H1 (cell line): ENCODE measurements around the gene ALG6. TPM values are rescaled to one million over a fixed set of nuclear protein-coding genes. Genes with fewer than 3 reads are reported as not detected.

Source experiments
- CTCF ChIA-PET: fragments of 300-600 bp; sonication (Branson Sonifier 250); formaldehyde crosslinking; loops from one replicate; lab custom pipeline; 2021; ENCODE audit not compliant: partially characterized antibody; lab: Charles Lee
- POLR2A ChIA-PET: fragments of 300-600 bp; sonication (Branson Sonifier 250); formaldehyde crosslinking; loops from one replicate; lab custom pipeline; 2021; ENCODE audit warnings: inconsistent platforms; ENCODE audit not compliant: partially characterized antibody; lab: Charles Lee
- DNase-seq, 2 experiments: peaks; one replicate each; pipeline versions ENCODE4 v3.0.0 to v3.0.0-alpha.2; 2010 to 2022; ENCODE audit warnings: low spot score in 2 of 2, low read depth in 1 of 2, mixed read lengths in 1 of 2
- FAIRE-seq: peaks from 2 replicates; lab custom pipeline; 2011; peaks lifted over from hg19 to GRCh38; lab: Jason Lieb, UNC
- H2AFZ ChIP-seq: 2 replicates; pipeline ENCODE4 v1.8.1; 2012; ENCODE audit warnings: low read length, inconsistent platforms
- H2AK5ac ChIP-seq: 2 replicates; pipeline ENCODE4 v1.6.1; 2013; ENCODE audit warnings: low read depth, low read length
- H2BK120ac ChIP-seq: replicated peaks from 2 replicates; pipeline ENCODE3; 2013; ENCODE audit warnings: low read depth, low read length, inconsistent platforms
- H2BK12ac ChIP-seq: 2 replicates; pipeline ENCODE4 v1.6.1; 2013; ENCODE audit warnings: low read depth, low read length
- H2BK15ac ChIP-seq: 2 replicates; pipeline ENCODE4 v1.6.1; 2013; ENCODE audit warnings: low read length
- H2BK20ac ChIP-seq: 2 replicates; pipeline ENCODE4 v1.6.1; 2013; ENCODE audit warnings: low read length
- H2BK5ac ChIP-seq: 2 replicates; pipeline ENCODE4 v1.6.1; 2013; ENCODE audit warnings: low read depth, low read length
- H3K14ac ChIP-seq: 2 replicates; pipeline ENCODE4 v1.6.1; 2013; ENCODE audit warnings: inconsistent platforms; ENCODE audit not compliant: insufficient read length
- H3K18ac ChIP-seq: 2 replicates; pipeline ENCODE4 v1.6.1; 2013; ENCODE audit warnings: low read length; ENCODE audit errors: extremely low read depth
- H3K23ac ChIP-seq: 2 replicates; pipeline ENCODE4 v1.6.1; 2013; ENCODE audit warnings: inconsistent platforms; ENCODE audit not compliant: insufficient read length
- H3K23me2 ChIP-seq: 2 replicates; pipeline ENCODE4 v1.6.1; 2013; ENCODE audit warnings: low read depth, low read length
- H3K27ac ChIP-seq: 2 replicates; pipeline ENCODE4 v1.6.1; 2011; ENCODE audit warnings: low read depth, low read length, inconsistent platforms
- H3K27me3 ChIP-seq, 4 experiments: replicated peaks in 1 of 4; 1 replicate in 1 of 4; 2 replicates in 3 of 4; pipeline versions ENCODE4 v1.6.1 to v1.8.1; 2011 to 2013; ENCODE audit warnings: low read length in 3 of 4, mild to moderate bottlenecking in 3 of 4, inconsistent platforms in 2 of 4, mixed read lengths in 2 of 4, moderate library complexity in 1 of 4; ENCODE audit not compliant: control insufficient read depth in 3 of 4, insufficient read depth in 3 of 4; ENCODE audit errors: extremely low read depth in 1 of 4
- H3K36me3 ChIP-seq, 4 experiments: 2 replicates each; pipeline versions ENCODE4 v1.6.1 to v1.8.1; 2011 to 2013; ENCODE audit warnings: mild to moderate bottlenecking in 4 of 4, low read length in 3 of 4, moderate library complexity in 2 of 4, control low read depth in 1 of 4, inconsistent platforms in 1 of 4; ENCODE audit not compliant: insufficient read depth in 4 of 4, control insufficient read depth in 2 of 4
- H3K4ac ChIP-seq: replicated peaks from 2 replicates; pipeline ENCODE3; 2013; ENCODE audit warnings: low read length, low read depth, mixed read lengths, inconsistent platforms; ENCODE audit not compliant: insufficient read length
- H3K4me1 ChIP-seq, 4 experiments: replicated peaks in 1 of 4; 1 replicate in 1 of 4; 2 replicates in 3 of 4; pipeline versions ENCODE4 v1.6.1 to v1.8.1; 2011 to 2013; ENCODE audit warnings: low read length in 3 of 4, inconsistent platforms in 2 of 4, mixed read lengths in 1 of 4; ENCODE audit not compliant: insufficient read depth in 4 of 4, control insufficient read depth in 3 of 4
- H3K4me2 ChIP-seq, 2 experiments: 2 replicates each; pipeline versions ENCODE4 v1.6.1 to v1.8.1; 2011 to 2013; ENCODE audit warnings: low read depth in 2 of 2, low read length in 2 of 2, control low read depth in 1 of 2, inconsistent platforms in 1 of 2, mild to moderate bottlenecking in 1 of 2; ENCODE audit not compliant: insufficient read depth in 1 of 2
- H3K4me3 ChIP-seq, 4 experiments: fragments of 200-600, 300-600 bp in 1 of 4; sonication (generic), shearing (Covaris generic), sonication (Bioruptor Twin) in 1 of 4; 2 replicates each; pipeline versions ENCODE4 v1.5.1 to v1.8.1; 2011 to 2016; ENCODE audit warnings: low read length in 4 of 4, low read depth in 3 of 4, control low read depth in 2 of 4, inconsistent platforms in 2 of 4, mild to moderate bottlenecking in 2 of 4, mixed read lengths in 1 of 4, moderate library complexity in 1 of 4; ENCODE audit not compliant: insufficient read depth in 2 of 4; ENCODE audit errors: extremely low read depth in 1 of 4
- H3K56ac ChIP-seq: replicated peaks from 2 replicates; pipeline ENCODE3; 2013; ENCODE audit warnings: low read depth, mild to moderate bottlenecking, mixed read lengths, low read length, inconsistent platforms; ENCODE audit not compliant: insufficient read length
- H3K79me1 ChIP-seq: 2 replicates; pipeline ENCODE4 v1.6.1; 2013; ENCODE audit warnings: low read depth, low read length, control low read depth
- H3K79me2 ChIP-seq, 2 experiments: 2 replicates each; pipeline versions ENCODE4 v1.6.1 to v1.8.1; 2012 to 2013; ENCODE audit warnings: low read length in 2 of 2, mild to moderate bottlenecking in 2 of 2, inconsistent platforms in 1 of 2; ENCODE audit not compliant: insufficient read depth in 2 of 2, control insufficient read depth in 1 of 2
- H3K9ac ChIP-seq, 4 experiments: replicated peaks in 1 of 4; 1 replicate in 1 of 4; 2 replicates in 3 of 4; pipeline versions ENCODE4 v1.6.1 to v1.8.1; 2011 to 2013; ENCODE audit warnings: low read depth in 3 of 4, low read length in 3 of 4, control low read depth in 2 of 4, mild to moderate bottlenecking in 2 of 4, moderate library complexity in 2 of 4, inconsistent platforms in 1 of 4; ENCODE audit errors: extremely low read depth in 1 of 4
- H3K9me3 ChIP-seq, 2 experiments: 2 replicates each; pipeline versions ENCODE4 v1.6.1 to v1.8.1; 2012 to 2013; ENCODE audit warnings: mild to moderate bottlenecking in 2 of 2, moderate library complexity in 2 of 2, control low read depth in 1 of 2, inconsistent platforms in 1 of 2, low read depth in 1 of 2, low read length in 1 of 2, mixed read lengths in 1 of 2; ENCODE audit not compliant: insufficient read depth in 2 of 2
- H4K20me1 ChIP-seq, 2 experiments: replicated peaks in 1 of 2; 2 replicates each; pipeline versions ENCODE3 to v1.8.1; 2011 to 2013; ENCODE audit warnings: inconsistent platforms in 2 of 2, low read length in 2 of 2, mild to moderate bottlenecking in 1 of 2; ENCODE audit not compliant: insufficient read depth in 2 of 2, control insufficient read depth in 1 of 2
- H4K5ac ChIP-seq: 2 replicates; pipeline ENCODE4 v1.6.1; 2013; ENCODE audit warnings: low read length, low read depth, mixed read lengths, inconsistent platforms; ENCODE audit not compliant: insufficient read length
- H4K8ac ChIP-seq: 2 replicates; pipeline ENCODE4 v1.8.0; 2013; ENCODE audit warnings: mild to moderate bottlenecking, moderate library complexity, low read length, inconsistent platforms; ENCODE audit not compliant: insufficient read depth; ENCODE audit errors: extremely low read depth
- H4K91ac ChIP-seq: replicated peaks from 2 replicates; pipeline ENCODE3; 2013; ENCODE audit warnings: low read length, mixed read lengths, inconsistent platforms; ENCODE audit not compliant: insufficient read length
- CTBP2 ChIP-seq: IDR thresholded peaks from 2 replicates; pipeline ENCODE4 v1.7.0; 2011; ENCODE audit warnings: borderline replicate concordance, mild to moderate bottlenecking, moderate library complexity, mixed read lengths, low read length; ENCODE audit not compliant: insufficient read depth, insufficient read length
- SP4 ChIP-seq: IDR thresholded peaks from 2 replicates; pipeline ENCODE4 v1.6.1; 2012; ENCODE audit warnings: low read length, inconsistent platforms
- TCF12 ChIP-seq: IDR thresholded peaks from 2 replicates; pipeline ENCODE4 v1.6.1; 2011; ENCODE audit warnings: low read depth, mild to moderate bottlenecking, low read length
- polyA plus RNA-seq, 7 experiments: library from polyadenylated mRNA; depleted of rRNA in 3 of 7; stranded (reverse) in 5 of 7; unstranded in 2 of 7; fragments of >200 nt in 5 of 7; fragments of 200-250 nt in 2 of 7; gene quantifications; 1 replicate in 5 of 7; 2 replicates in 1 of 7; 4 replicates in 1 of 7; pipeline versions ENCODE4 v1.2.1 to v1.2.3, GENCODE V29; 2011 to 2013; ENCODE audit warnings: missing spikeins in 2 of 7, mixed read lengths in 2 of 7
- total RNA-seq: library from RNA; stranded (reverse); fragmentation: NEBNext Ultra II Directional; extraction: Animal tissue kit (Norgen Biotek cat#: 25700); gene quantifications from 2 replicates; pipeline ENCODE4 v1.2.1, GENCODE V29; 2021

ALG6 gene
- total and polyA plus RNA-seq, 2 of the 8 experiments (the other 6 are each of a cell fraction or from before 2014, with no cell fraction given) = 17.8 to 26.8 TPM

DNA sequence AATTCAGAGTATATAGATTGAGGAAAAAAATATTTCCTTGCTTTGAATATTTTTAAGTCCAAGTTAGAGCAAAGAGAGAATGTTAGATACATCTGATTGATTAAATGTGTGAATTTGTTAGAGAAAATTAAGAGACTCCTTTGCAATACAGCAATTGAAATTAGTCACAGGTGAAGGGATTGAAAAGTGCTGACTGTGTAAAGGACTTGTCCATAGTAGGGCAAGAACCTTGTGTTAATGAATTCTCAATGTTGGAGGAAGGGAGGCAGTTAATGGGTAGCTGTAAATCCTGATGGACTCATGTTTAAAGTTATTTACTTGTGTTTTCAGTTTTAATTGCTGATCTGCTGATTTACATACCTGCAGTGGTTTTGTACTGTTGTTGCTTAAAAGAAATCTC is 38.6 kb downstream of the ALG6 start:
- no peak overlapping the region for H3K18ac ChIP-seq
- H3K4me2 ChIP-seq = no peak overlapping the region
- H3K23ac ChIP-seq = no peak overlapping the region
- H3K27me3 ChIP-seq = no peaks in the 10 kb centered on the region
- no peak overlapping the region for H3K56ac ChIP-seq
- CTCF ChIA-PET = interaction anchor here (1.6 to 1.7 kb wide), 2 partner anchors 8 to 15 kb away, joined by 4 to 6 read pairs; no protein-coding TSS in a partner anchor
- POLR2A ChIA-PET = no interaction called here
- no peak overlapping the region for H3K4me3 ChIP-seq
- no peaks in the 10 kb centered on the region for H3K79me2 ChIP-seq
- H3K4ac ChIP-seq = no peak overlapping the region
- no peak overlapping the region for H4K5ac ChIP-seq
- no peak overlapping the region for H2BK20ac ChIP-seq
- H4K20me1 ChIP-seq = no peaks in the 10 kb centered on the region
- no peak overlapping the region for H3K9ac ChIP-seq
- H4K91ac ChIP-seq = no peak overlapping the region
- no peaks in the 10 kb centered on the region for H3K9me3 ChIP-seq
- H2BK15ac ChIP-seq = no peak overlapping the region
- H3K27ac ChIP-seq = no peak overlapping the region
- DNase-seq = no peak
- H2BK5ac ChIP-seq = no peak overlapping the region
- H2AFZ ChIP-seq = no peak overlapping the region
- FAIRE-seq = no peak
- no peaks in the 10 kb centered on the region for H3K36me3 ChIP-seq
- no peaks in the 10 kb centered on the region for H3K79me1 ChIP-seq
- no peak overlapping the region for H4K8ac ChIP-seq
- no peak overlapping the region for H3K14ac ChIP-seq
- no peak overlapping the region for H2AK5ac ChIP-seq
- H2BK12ac ChIP-seq = no peak overlapping the region
- H3K4me1 ChIP-seq = no peaks in the 10 kb centered on the region
- H3K23me2 ChIP-seq = no peaks in the 10 kb centered on the region
- H2BK120ac ChIP-seq = no peak overlapping the region
- TF ChIP-seq CTBP2 (no peak), TCF12 (no peak), SP4 (no peak)
